CD4-positive, alpha-beta T cell treated with Interleukin-1 beta for 1 hour (primary cell): ENCODE measurements around the gene SLC8A1.

Experiments
- DNase-seq, 2 donors: peaks; one replicate each; pipeline ENCODE4 v3.0.0-alpha.2; 2020 to 2022

Gene SLC8A1

DNA sequence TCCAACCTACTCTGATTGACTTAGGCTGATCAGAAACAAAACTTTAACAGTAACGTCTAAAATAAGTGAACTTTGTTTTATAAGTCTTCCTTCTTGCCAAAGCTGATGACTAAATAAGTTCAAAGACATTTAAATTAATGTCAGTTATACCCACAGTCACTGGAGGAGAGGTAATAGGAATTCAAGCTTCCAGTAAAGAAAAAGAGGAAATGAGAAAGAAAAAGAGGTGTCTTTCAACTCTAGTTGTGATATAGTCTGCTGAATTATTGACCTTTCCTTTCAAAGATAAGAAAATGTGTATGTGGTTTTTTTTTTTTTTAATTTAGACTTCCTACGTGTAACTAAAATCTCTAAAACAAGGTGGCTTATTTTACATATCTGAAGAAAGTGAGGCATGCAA, 191.5 kb downstream of the SLC8A1 start:
- DNase-seq = no peak

DNA sequence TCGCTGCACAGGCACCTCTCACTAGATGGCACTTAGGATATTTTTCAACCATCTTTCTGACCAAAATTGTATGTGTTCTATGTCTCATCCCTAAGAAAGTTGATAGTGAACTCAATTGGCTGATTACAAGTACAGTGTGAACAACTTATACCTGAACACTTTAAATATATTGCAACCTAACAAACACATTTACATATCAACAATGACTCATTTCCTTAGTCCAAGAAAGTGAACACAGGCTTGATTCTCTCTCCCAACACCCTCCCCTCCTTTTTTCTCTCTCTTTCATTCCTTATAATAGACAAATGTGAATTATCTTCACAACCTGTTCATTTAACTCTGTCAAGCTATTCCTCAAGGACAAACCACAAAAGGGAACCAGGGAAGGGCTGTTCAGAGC, 192.0 kb downstream of the SLC8A1 start:
- no peak for DNase-seq

DNA sequence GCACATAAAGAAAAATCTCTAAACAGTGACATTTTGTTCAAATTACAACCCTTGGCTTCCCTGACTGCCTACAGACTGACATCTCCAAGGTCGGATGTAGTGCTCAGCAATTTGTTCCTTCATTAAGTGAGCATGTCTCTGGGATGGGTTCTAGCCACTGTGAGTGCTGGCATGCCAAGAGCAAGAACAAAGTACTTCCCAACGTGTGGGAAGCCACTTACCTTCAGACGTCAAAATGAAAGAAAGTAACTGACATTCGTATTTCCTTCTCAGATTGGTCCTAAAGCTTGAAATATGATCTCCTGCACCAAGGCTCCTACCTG, 193.8 kb downstream of the SLC8A1 start:
- no peak for DNase-seq

DNA sequence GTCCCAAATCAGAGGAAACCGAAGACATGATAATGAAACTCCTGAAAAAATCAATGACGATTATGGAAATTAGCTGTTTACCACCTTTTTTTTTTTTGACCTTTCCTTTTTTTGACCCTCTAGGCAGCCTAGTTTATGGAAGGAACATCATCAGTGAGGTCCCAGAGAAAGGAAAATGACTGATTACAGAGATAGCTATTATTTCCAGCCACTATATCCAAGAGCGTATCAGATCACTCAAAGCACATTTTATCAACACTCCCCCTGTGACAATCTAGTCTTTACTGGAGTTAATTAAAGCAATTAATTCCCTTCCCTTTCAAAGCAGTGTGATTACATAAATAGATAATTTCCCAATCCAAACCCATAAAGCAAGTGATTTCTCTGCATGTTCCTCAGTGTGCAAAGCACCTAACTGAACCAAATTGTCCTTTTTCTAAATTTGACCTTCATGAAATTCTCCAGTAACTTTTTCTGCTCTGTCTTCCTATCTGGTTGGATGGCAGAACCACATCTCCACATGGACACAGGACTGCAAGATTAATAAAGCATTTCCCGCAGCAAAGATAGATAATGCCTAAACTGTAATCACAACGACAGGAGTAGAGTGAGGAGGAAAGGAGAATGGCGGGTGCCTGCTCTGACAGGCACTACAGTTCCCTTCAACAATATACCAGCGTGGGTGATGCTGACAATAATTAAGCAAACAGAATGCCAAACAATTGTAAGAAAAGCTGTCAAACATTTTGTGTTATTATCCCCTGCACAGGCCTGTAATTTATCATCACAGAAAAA, 194.4 kb downstream of the SLC8A1 start:
- DNase-seq = no peak

DNA sequence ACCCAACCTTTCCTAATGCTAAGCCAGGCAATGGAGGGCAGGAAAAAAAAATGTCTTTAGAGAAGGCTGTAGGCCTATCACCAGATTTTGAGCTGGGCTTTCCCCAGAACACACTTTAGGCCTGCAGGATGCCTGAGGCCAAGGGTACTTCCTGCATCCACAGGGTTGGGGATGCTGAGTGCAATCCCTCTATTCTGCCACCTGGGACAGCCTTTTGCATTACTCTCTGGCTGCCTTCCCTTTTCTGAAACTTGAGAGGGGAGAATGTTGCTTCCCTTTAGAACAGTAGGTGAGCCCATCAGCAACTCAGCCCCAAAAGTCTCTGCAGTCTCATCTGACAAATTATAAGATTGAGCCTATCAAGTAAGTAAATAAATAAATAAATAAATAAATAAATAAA, 195.2 kb downstream of the SLC8A1 start:
- no peak for DNase-seq

DNA sequence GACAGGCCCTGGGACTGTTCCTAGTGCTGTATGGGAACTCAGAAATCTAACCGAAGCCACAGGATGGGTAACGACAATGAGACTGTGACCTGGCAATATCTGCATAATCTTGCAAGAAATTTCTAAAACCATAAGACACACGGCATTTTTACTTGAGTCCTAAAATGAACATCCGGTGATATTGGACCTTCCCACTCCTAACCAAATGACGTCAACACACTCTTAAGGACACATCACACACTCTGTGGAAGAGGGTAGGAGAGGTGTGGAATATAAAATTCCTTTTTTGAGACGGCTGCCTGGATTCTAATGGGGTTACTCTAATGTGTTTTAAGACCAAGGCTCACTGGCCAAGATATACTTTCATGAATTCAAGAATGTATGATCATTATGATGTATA, 195.9 kb downstream of the SLC8A1 start:
- no peak for DNase-seq

DNA sequence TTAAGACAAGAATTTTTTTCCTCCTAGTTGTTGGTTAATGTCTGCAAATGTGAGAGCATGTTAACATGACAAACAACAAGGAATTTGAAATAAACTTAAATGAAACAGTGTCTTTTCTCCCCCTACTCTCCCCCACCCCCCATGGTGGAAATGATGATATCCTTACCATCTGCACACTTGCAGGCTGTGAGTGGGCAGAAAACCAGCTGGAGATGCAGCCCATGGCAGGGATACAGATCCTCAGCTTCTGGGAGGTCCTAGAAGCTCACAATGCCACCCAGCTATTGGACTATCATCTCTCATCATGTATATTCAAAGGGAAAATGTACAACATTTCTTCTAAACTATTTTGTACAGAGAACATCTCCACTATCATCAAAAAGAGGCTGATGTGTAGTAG, 196.8 kb downstream of the SLC8A1 start:
- no peak for DNase-seq

DNA sequence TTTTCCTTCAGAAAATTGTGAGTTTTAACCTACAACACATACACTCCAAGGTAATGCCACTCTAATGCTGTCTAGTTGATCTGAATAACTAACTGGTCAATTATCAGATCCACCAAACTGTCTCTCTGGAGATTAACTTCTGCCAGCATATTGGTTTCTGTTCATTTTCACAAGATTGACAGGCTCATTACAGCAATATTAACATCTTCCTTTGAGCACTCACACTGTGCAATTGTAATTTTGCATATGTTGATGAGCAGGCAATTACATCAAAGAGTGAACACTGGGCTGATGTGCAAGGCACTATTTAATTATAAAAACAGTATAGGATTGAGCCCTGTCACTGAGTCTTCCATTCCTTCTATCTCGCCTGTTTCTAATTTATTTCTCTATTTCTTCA, 197.3 kb downstream of the SLC8A1 start:
- no peak for DNase-seq

DNA sequence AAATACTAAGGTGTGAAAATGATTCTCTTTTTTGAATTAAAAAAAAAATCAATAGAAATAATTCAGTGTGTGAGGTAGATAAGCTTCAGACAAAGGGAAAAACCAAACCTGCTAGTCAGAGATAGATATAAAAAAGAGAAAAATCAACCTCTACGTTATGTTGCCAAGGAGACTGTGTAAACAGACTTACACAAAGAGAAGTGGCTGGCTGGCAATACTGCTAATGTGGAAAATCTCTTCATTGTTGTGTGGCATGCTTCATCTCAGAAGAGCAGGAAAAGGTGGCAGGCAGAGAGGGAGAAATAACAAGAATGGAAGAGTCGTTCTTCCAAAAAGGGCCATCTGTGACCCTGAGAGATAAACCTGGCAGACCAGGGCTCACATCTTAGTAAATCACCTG, 200.8 kb downstream of the SLC8A1 start:
- DNase-seq = no peak

DNA sequence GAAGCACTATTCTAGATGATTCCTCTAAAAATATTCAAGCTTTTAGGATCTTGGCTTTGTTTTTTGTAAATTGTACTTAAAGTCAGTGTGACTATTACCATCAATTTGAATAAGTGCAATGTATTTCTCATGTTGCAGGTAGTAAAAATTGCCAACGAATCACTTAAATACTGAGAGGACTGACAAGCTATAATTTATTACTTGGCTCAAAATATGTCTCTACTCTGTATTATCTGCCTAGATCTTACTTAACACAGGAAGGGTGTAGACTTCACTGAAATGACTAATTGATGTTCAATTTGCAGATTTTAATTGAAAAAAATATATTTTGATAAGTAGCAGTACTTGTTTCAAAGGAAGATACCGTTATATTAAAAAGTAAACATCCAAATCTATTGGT, 202.3 kb downstream of the SLC8A1 start:
- DNase-seq = no peak

DNA sequence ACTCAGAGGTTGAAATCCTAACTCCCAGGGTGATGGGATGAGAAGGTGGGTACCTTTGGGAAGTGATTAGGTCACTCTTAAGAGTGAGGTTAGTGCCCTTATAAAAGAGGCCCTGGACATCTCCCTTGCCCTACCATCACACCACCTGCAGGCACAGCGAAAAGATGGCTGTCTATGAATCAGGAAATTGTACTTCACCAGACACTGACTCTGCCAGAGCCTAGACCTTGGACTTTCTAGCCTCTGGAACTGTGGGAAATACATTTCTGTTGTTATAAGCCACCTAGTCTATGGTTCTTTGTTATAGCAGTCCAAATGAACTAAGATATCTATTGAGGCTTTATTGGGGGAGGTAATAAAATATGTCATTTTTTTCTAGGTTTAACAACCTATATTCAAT, 203.6 kb downstream of the SLC8A1 start:
- no peak for DNase-seq

DNA sequence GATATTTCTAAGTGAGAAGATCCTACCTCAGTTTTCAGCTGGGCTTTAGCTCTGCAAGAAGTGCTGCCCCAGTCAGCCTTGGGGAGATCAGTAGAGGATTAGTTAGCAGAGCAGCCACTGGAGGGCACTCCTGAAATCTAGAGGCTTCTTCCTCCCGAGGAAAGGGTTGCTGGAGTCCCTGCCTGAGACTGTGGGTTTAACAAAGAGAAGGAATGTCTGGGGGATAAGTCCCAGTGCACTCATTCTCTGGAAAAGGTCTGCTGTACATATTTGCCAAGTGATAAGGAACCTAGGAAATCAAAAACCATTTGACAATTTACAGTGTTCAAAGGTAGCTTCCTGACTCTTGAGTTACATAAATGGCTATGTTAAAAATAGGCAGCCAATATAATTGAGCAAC, 207.2 kb downstream of the SLC8A1 start:
- DNase-seq = peak in 1 of 2 donors; percentile 5

DNA sequence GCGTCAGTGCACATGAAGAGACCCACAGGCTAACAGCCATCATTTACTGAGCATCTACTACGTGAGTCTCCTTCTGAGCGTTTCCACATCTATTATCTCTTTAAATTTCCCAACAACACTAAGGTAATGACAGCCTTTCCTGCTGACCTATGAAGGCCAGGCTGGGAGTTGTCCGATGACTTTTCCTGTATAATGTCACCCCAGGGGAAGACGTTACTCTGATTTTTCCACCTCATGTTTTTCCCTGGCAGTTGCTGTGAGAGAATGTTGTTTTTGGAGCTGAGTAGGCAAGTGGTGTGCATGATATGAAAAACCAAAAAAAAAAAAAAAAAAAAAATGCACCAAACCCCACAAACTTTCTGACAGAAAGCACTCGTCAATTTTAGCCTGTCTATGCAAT, 207.6 kb downstream of the SLC8A1 start:
- DNase-seq = no peak

DNA sequence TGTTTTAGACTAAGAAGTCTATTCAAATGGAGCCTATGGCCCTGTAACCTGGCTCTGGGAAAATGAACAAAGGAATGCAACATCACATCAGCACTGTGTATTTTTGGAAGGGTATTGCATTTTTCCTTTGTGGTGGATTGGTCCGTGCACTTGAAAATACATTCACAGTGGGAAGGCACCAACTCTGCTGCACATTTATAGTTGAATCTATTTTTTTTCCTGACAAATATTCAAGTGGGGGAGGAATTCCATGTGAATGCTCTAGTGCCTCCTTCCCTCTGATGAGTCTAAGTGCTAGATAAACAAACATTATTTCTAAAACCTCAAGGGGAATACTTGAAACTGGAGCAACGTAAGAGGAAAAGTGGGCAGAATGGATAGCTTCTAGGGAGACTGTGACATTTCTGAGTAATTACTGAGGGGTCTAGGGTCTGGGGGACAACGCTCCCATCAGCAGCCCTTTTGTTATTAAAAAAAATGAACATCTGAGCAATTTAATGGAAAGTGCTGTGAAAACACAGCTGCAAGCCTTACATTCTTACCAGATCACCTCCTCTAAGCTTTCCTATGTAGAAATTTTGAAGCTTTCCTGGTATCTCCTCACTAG, 208.2 kb downstream of the SLC8A1 start:
- no peak for DNase-seq

DNA sequence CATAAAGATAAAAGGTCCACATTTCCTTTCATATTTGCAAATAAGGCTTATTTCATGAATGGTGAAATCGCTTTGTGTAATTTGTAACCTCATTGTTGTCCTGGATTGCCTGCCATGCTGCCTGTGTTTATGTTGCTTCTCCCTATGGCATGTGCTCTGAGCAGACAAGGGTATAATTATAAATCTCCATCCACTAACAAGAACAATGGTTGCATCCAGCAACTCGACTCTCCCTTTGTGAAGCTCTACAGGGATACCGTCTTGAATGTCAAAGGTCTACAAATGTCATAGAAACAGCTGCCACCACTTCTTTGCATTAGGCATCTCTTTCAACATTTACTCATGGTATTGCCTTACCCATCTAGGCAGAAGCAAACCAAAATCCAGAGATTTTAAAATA, 209.6 kb downstream of the SLC8A1 start:
- DNase-seq = no peak

DNA sequence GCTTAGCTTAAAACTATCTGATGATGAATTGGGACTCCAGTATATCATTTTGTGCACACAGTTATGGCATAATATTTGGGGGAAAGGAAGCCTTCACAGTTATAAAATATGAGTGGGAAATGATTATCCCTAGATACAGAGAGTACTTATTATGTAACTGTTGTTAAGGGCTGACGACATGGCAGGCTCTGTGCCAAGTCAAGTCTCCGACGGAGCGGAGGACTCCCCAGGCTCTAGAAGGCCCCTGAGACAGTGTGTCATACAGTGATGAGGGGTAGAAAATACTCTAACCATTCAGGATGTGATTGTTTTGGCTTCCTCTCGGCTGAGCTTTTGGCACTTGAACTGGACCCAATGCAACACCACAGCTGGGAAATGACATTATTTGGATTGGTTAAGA, 211.8 kb downstream of the SLC8A1 start:
- DNase-seq = no peak

DNA sequence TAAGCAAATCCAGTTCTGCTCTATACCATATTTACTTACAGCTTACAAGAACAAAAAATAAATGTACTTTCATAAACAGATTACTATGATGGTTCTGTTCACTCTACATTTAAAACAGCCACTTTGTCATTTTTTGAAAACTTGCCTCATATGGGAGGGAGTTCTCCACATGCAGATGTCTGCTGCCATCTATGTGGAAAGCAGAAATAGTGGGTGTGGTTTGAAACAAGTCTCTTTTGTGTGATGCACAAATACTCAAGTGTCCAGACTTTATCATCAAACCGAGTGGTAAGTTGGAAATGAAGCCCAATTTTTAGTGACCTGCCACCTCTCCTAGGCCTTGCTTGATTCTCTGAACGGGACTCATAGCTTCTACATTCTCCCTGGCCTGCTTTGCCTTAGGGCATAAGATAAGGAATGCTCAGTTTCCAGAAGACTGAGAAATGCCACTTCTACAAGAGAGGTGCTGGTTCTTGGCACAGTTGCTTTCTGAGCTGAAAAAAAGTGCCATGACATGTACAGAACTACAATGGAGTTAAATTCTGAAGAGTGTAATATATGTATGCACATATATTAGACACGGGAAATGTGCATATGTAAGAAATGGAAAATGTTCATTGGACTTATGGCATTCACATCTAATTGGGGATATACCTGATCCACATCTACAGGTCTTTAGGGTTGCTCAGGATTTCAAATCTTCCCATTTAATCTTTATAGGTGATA, 221.0 kb downstream of the SLC8A1 start:
- no peak for DNase-seq

DNA sequence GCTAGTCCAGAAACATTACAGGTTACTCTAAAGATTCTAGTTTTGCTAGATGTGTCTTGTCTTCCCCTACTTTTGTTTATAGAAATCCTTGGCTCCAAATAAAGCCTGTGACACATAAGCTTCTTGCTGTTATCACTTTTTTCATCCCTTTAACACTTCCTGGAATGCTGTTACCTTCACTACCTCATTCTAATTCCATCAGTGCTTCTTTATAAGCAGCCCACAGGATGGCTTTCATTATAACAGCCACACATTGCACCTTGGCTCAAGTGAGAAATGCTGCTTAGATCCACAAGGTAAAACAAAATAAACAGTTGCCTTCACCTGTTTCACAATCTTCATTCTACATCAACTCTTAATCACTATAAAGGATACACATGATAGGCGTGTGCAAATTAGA, 221.7 kb downstream of the SLC8A1 start:
- no peak for DNase-seq

DNA sequence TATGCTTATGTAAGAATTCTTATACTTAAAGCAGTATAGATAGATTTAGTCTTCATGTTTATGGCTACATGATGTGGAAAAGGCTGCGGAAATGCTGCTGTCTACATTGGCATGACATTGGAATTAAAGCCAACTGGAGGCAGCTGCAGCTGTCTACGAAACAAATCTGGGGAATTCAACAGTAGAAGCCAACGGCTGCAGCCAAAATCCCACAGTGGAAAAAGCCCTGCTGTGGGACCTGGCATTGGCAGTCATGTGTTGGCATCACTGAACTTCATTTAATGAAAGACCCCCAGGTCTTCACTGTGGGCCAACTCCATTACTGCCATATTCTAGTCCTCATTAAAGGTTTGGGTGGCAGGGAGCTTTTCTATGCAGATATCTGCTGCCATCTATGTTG, 223.6 kb downstream of the SLC8A1 start:
- DNase-seq = no peak

DNA sequence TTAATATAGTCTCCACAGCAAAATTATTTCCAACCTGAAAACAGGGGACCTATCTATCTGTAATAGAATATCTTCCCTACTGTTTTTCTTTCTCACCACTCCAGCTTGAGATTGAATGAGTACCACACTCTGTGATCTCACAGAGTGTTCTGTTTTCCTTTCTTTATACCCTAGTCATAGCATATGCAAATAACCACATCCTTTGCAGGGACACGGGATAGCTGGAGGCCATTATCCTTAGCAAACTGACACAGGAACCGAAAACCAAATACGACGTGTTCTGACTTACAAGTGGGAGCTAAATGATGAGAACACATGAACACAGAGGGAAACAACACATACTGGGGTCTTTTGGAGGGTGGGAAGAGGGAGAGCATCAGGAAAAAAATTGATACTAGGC, 224.7 kb downstream of the SLC8A1 start:
- DNase-seq = no peak

DNA sequence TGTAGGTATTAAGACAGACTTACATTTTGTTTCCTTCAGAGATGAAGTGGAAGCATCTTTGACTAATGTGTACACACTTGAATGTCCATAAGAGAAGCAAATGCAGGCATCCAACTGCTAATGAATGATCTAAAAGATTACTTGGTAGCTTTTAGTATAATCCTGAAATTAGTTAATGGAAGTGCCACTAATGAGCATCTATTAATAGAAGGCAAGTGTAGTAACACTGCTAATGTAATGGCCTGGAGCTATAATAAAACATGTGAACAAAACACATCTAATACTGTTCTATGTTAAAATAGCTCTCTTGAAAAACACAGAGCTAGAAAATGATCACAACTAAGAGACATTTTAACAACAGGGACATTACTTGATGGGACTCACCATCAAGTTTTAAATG, 225.3 kb downstream of the SLC8A1 start:
- no peak for DNase-seq

DNA sequence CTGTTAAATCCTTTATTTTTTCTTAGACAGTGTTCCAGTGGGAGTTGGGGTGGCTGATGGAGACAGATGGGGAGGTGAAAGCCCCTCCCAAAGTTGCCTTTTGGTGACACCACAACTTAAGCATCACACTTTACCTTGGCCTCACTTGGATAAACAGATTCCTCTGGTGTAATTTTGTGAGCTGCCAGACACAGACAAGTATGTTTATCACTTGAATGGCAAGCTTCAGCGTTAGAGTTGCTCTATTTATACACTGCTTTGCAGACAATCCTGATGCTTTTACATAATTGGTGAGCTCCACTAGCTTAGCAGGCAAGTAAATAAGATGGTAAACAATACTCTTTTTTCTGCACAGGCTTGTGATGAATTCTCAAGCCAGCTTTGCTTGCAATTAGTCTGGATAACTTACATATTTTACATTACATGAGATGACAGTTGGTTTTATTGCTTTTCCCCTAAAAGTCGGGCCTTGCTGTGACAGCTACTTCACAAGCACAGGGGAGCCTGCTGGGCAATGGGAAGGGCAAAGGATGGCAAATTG, 226.2 kb downstream of the SLC8A1 start:
- no peak for DNase-seq

DNA sequence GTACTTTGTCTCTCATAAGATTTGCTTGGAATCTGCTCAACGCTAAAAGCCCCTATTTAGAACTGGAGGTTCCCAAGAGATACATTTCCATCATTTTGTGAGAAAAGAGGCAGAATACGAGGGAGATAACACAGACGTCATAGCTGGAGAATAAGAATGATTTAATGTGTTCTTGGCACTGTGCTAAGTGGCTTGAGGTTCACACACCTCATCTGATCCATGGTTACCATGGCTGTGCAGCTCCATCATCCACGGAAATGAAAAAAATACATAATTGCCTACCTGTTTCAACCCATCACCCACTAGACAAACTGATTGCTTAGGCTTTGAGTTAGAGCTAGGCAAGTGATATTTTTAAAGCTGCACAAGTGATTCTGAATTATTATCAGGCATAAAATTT, 227.6 kb downstream of the SLC8A1 start:
- no peak for DNase-seq
